ENCODE data around the gene EXOSC9.

EXOSC9 gene

DNA sequence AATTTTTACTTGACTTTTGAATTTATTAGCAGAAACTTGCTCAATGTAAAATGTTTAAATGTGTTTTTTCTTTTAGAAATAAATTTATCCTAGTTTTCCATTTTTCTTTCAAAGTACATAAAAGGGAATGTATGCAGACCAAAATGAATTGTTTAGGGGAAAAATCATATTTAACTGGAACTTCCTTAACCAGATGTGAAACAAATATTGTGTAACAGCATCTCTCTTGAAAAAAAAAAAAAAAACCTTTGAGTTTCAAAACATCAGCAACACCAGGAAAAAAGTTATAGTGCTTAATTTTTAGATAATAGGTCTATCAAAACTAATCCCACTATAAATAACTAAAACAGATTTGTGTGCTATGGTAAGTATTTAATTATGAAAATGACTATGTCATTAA, 37.0 kb downstream of the EXOSC9 start:
- H3K27ac ChIP-seq (ENCODE audit: low read length) = no peak overlapping the region
- no peak for ATAC-seq (ENCODE audit: insufficient read depth, low read depth)
- H3K36me3 ChIP-seq (ENCODE audit: insufficient read depth, low read length) = peaks cover 9% of the 10 kb centered on the region; the same call in 1 of the 2 replicates
- TF ChIP-seq, protein P1, sequence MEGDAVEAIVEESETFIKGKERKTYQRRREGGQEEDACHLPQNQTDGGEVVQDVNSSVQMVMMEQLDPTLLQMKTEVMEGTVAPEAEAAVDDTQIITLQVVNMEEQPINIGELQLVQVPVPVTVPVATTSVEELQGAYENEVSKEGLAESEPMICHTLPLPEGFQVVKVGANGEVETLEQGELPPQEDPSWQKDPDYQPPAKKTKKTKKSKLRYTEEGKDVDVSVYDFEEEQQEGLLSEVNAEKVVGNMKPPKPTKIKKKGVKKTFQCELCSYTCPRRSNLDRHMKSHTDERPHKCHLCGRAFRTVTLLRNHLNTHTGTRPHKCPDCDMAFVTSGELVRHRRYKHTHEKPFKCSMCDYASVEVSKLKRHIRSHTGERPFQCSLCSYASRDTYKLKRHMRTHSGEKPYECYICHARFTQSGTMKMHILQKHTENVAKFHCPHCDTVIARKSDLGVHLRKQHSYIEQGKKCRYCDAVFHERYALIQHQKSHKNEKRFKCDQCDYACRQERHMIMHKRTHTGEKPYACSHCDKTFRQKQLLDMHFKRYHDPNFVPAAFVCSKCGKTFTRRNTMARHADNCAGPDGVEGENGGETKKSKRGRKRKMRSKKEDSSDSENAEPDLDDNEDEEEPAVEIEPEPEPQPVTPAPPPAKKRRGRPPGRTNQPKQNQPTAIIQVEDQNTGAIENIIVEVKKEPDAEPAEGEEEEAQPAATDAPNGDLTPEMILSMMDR (IDR thresholded peaks at IDR 0.05; ENCODE audit: borderline replicate concordance, extremely low read depth, low read length, poor library complexity, severe bottlenecking) = no peak
- no peak for TF ChIP-seq EZH2 (IDR thresholded peaks at IDR 0.05; ENCODE audit: borderline replicate concordance, low read depth, low read length, severe bottlenecking)
- H3K4me3 ChIP-seq (ENCODE audit: low read depth in 1 of 2, low read length in 2 of 2) = no peak overlapping the region
- no peaks in the 10 kb centered on the region for H3K79me2 ChIP-seq (ENCODE audit: insufficient read depth, low read length)
- H3K9ac ChIP-seq (ENCODE audit: low read depth, low read length) = no peak overlapping the region
- H3K9me3 ChIP-seq (ENCODE audit: insufficient read depth, low read length, severe bottlenecking) = no peaks in the 10 kb centered on the region
- no peaks in the 10 kb centered on the region for H3K27me3 ChIP-seq (ENCODE audit: insufficient read depth, low read length, poor library complexity)
- no peak overlapping the region for H3K4me2 ChIP-seq (ENCODE audit: insufficient read depth, low read length)
- H4K20me1 ChIP-seq (ENCODE audit: insufficient read depth, low read length) = no peaks in the 10 kb centered on the region
- no peak for DNase-seq
- H3K4me1 ChIP-seq (ENCODE audit: insufficient read depth, low read length) = no peaks in the 10 kb centered on the region
- H2AFZ ChIP-seq (ENCODE audit: low read depth, low read length) = no peak overlapping the region

DNA sequence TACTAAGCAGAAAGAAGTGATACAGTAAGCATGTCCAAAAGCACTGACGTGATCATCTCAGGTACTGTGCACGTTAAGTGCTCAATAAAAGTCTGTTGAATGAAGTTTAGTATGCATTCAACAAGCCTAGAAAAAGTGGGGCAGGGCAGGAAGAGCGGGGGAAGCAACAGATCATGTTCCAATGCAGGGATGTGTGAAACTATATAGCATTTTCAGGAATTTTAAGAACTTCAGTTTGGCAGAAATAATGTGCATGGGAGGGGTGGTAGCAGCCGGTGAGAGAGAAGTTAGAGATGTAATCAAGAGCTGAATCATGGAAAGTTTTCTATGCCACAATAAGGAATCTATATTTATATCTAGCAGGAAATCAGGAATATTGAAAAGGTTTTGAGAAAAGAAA, 41.7 kb downstream of the EXOSC9 start:
- TF ChIP-seq EZH2 (IDR thresholded peaks at IDR 0.05; ENCODE audit: borderline replicate concordance, low read depth, low read length, severe bottlenecking) = no peak
- TF ChIP-seq, protein P1 (IDR thresholded peaks at IDR 0.05; ENCODE audit: borderline replicate concordance, extremely low read depth, low read length, poor library complexity, severe bottlenecking) = no peak

DNA sequence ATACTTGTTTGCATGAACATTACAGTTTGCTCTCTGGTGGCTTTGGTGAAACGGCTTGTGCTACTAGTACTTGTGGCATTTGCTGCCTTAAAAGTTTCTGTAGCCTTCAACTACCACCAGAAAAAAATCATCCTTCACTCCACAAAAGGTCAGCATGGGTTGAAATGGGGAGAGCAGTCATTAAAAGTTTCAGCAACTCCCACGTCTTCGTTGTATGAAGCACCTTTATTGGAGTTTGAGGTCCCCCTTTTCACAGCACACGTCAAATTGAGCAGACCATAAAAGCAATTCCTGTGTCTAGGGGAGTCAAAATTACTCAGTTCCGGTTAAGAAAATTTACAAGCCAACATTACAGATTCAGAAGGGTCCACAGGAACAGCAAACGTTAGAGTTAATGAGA, 45.5 kb downstream of the EXOSC9 start:
- peaks cover 9% of the 10 kb centered on the region; the same call in 1 of the 2 replicates for H3K36me3 ChIP-seq (ENCODE audit: insufficient read depth, low read length)
- no peaks in the 10 kb centered on the region for H3K27me3 ChIP-seq (ENCODE audit: insufficient read depth, low read length, poor library complexity)
- H3K4me1 ChIP-seq (ENCODE audit: insufficient read depth, low read length) = no peaks in the 10 kb centered on the region
- ATAC-seq (ENCODE audit: insufficient read depth, low read depth) (no peak), DNase-seq (no peak)
- no peaks in the 10 kb centered on the region for H3K9me3 ChIP-seq (ENCODE audit: insufficient read depth, low read length, severe bottlenecking)
- H2AFZ ChIP-seq (ENCODE audit: low read depth, low read length) = no peak overlapping the region
- H3K4me2 ChIP-seq (ENCODE audit: insufficient read depth, low read length) = no peak overlapping the region
- H4K20me1 ChIP-seq (ENCODE audit: insufficient read depth, low read length) = no peaks in the 10 kb centered on the region
- no peaks in the 10 kb centered on the region for H3K79me2 ChIP-seq (ENCODE audit: insufficient read depth, low read length)
- no peak overlapping the region for H3K27ac ChIP-seq (ENCODE audit: low read length)
- no peak overlapping the region for H3K4me3 ChIP-seq (ENCODE audit: low read depth in 1 of 2, low read length in 2 of 2)
- TF ChIP-seq EZH2 (IDR thresholded peaks at IDR 0.05; ENCODE audit: borderline replicate concordance, low read depth, low read length, severe bottlenecking) = no peak
- TF ChIP-seq, protein P1 (IDR thresholded peaks at IDR 0.05; ENCODE audit: borderline replicate concordance, extremely low read depth, low read length, poor library complexity, severe bottlenecking) = no peak
- H3K9ac ChIP-seq (ENCODE audit: low read depth, low read length) = no peak overlapping the region

More for the DNA sequence above, 41.7 kb downstream of the EXOSC9 start:
- Histone ChIP-seq H3K36me3 (ENCODE audit: insufficient read depth, low read length) (peaks cover 14% of the 10 kb centered on the region; the same call in 1 of the 2 replicates), H4K20me1 (ENCODE audit: insufficient read depth, low read length) (no peaks in the 10 kb centered on the region), H3K79me2 (ENCODE audit: insufficient read depth, low read length) (no peaks in the 10 kb centered on the region), H3K4me3 (ENCODE audit: low read depth in 1 of 2, low read length in 2 of 2) (no peak overlapping the region), H3K9me3 (ENCODE audit: insufficient read depth, low read length, severe bottlenecking) (no peaks in the 10 kb centered on the region), H3K9ac (ENCODE audit: low read depth, low read length) (no peak overlapping the region), H3K4me1 (ENCODE audit: insufficient read depth, low read length) (no peaks in the 10 kb centered on the region), H3K4me2 (ENCODE audit: insufficient read depth, low read length) (no peak overlapping the region), H3K27me3 (ENCODE audit: insufficient read depth, low read length, poor library complexity) (no peaks in the 10 kb centered on the region), H2AFZ (ENCODE audit: low read depth, low read length) (no peak overlapping the region), H3K27ac (ENCODE audit: low read length) (no peak overlapping the region)
- DNase-seq = no peak
- no peak for ATAC-seq (ENCODE audit: insufficient read depth, low read depth)

DNA sequence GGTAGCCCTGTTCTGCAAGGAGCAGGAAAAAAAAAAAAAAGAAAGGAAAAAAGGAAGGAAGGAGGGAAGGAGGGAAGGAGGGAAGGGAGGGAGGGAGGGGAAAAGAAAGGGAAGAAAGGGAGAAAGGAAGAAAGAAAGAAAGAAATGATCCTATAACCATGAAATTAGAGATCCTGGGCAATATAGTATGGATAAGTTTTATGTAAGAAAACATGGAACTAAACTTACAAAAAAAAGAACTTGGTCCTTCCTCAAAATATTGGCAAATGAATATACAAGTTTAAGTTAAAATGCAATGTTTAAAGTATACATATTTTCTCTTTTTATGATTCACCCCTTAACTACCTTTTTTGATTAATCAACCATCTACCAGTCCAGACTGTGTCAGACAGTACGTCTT, 50.2 kb downstream of the EXOSC9 start:
- no peak overlapping the region for H2AFZ ChIP-seq (ENCODE audit: low read depth, low read length)
- H3K4me1 ChIP-seq (ENCODE audit: insufficient read depth, low read length) = no peaks in the 10 kb centered on the region
- TF ChIP-seq, protein P1 (IDR thresholded peaks at IDR 0.05; ENCODE audit: borderline replicate concordance, extremely low read depth, low read length, poor library complexity, severe bottlenecking) = no peak
- no peak for TF ChIP-seq EZH2 (IDR thresholded peaks at IDR 0.05; ENCODE audit: borderline replicate concordance, low read depth, low read length, severe bottlenecking)

More for the DNA sequence above, 50.2 kb downstream of the EXOSC9 start:
- DNase-seq (no peak), ATAC-seq (ENCODE audit: insufficient read depth, low read depth) (no peak)
- Histone ChIP-seq H3K4me3 (ENCODE audit: low read depth in 1 of 2, low read length in 2 of 2) (no peak overlapping the region), H3K36me3 (ENCODE audit: insufficient read depth, low read length) (peaks cover 6% of the 10 kb centered on the region; the same call in 1 of the 2 replicates), H3K27me3 (ENCODE audit: insufficient read depth, low read length, poor library complexity) (no peaks in the 10 kb centered on the region), H3K9ac (ENCODE audit: low read depth, low read length) (no peak overlapping the region), H3K27ac (ENCODE audit: low read length) (no peak overlapping the region), H4K20me1 (ENCODE audit: insufficient read depth, low read length) (no peaks in the 10 kb centered on the region), H3K4me2 (ENCODE audit: insufficient read depth, low read length) (no peak overlapping the region), H3K79me2 (ENCODE audit: insufficient read depth, low read length) (no peaks in the 10 kb centered on the region), H3K9me3 (ENCODE audit: insufficient read depth, low read length, severe bottlenecking) (no peaks in the 10 kb centered on the region)
